Breast epithelium (tissue), 4 donors: ENCODE measurements around the gene TEX52. TPM values are rescaled to one million over a fixed set of nuclear protein-coding genes. Genes with fewer than 3 reads are reported as not detected.

Source experiments
- DNase-seq, 2 donors: peaks; one replicate each; pipeline ENCODE4 v3.0.0-alpha.2; 2019; ENCODE audit warnings: low spot score in 2 of 2
- H3K27ac ChIP-seq, 2 donors: fragments of 200-600 bp; sonication (generic) in 1 of 2; one replicate each; pipeline ENCODE4 v1.5.1; 2016 to 2019; ENCODE audit warnings: mild to moderate bottlenecking in 1 of 2
- H3K27me3 ChIP-seq, 2 donors: fragments of 200-600 bp; sonication (generic) in 1 of 2; one replicate each; pipeline versions ENCODE4 v1.5.1 to v1.6.0; 2017 to 2019; ENCODE audit warnings: control low read depth in 1 of 2, mild to moderate bottlenecking in 1 of 2
- H3K36me3 ChIP-seq: fragments of 200-600 bp; one replicate; pipeline ENCODE4 v1.5.1; 2019
- H3K4me1 ChIP-seq, 2 donors: fragments of 200-600 bp; sonication (generic); one replicate each; pipeline ENCODE4 v1.5.1; 2016 to 2019; ENCODE audit warnings: control low read depth in 1 of 2
- H3K4me3 ChIP-seq, 3 donors: fragments of 200-600 bp; sonication (generic); 1 replicate in 2 of 3; 2 replicates in 1 of 3; pipeline ENCODE4 v1.5.1; 2016 to 2019; ENCODE audit warnings: mild to moderate bottlenecking in 3 of 3, moderate library complexity in 2 of 3
- H3K9me3 ChIP-seq, 2 donors: fragments of 200-600 bp; sonication (generic) in 1 of 2; one replicate each; pipeline ENCODE4 v1.5.1; 2016 to 2019; ENCODE audit warnings: control low read depth in 1 of 2
- CTCF ChIP-seq, 3 donors: fragments of 450-650 bp; IDR thresholded peaks; one replicate each; pipeline ENCODE4 v1.5.1; 2016 to 2017; ENCODE audit warnings: antibody characterized with exemption in 3 of 3, mild to moderate bottlenecking in 3 of 3, moderate library complexity in 3 of 3
- POLR2A ChIP-seq: fragments of 450-650 bp; IDR thresholded peaks from one replicate; pipeline ENCODE4 v1.6.1; 2016; ENCODE audit warnings: antibody characterized with exemption, mild to moderate bottlenecking, moderate library complexity
- POLR2AphosphoS5 ChIP-seq, 3 donors: sonication (generic); formaldehyde crosslinking; IDR thresholded peaks; one replicate each; pipeline ENCODE4 v1.6.1; 2017; ENCODE audit warnings: antibody characterized with exemption in 3 of 3
- intact Hi-C: fragments of 100-400 bp; cut with DNase I; formaldehyde crosslinking; loops from one replicate; pipeline ENCODE4 v1.15.1; 2023; ENCODE audit warnings: low total_unique reads
- total RNA-seq, 3 donors: library from RNA; depleted of rRNA; stranded (reverse); fragments of >200 nt; gene quantifications; one replicate each; pipeline ENCODE4 v1.1.0, GENCODE V29; 2016

Gene TEX52
- total RNA-seq, 3 donors from 2014 or later: not detected

GRCh38 chr12:2855546-2855945 lies 1.3 kb downstream of the TEX52 start:
- Histone ChIP-seq H3K9me3 (no peaks in the 10 kb centered on the region), H3K27me3 (no peaks in the 10 kb centered on the region), H3K36me3 (no peaks in the 10 kb centered on the region), H3K4me3 (no peak overlapping the region), H3K27ac (no peak overlapping the region), H3K4me1 (no peaks in the 10 kb centered on the region)
- intact Hi-C loops: loop anchor here (10.0 kb wide), 1 partner anchor 629 kb away; no protein-coding TSS in a partner anchor
- no peak for DNase-seq
- no peak for TF ChIP-seq POLR2AphosphoS5 (IDR thresholded peaks at IDR 0.05)
- no peak for TF ChIP-seq POLR2A
- no peak for TF ChIP-seq CTCF (IDR thresholded peaks at IDR 0.05)

- DNase-seq: no peak
- no peaks in the 10 kb centered on the region for H3K9me3 ChIP-seq
- TF ChIP-seq POLR2AphosphoS5 (IDR thresholded peaks at IDR 0.05): no peak
- TF ChIP-seq CTCF (IDR thresholded peaks at IDR 0.05): no peak
- no peak for TF ChIP-seq POLR2A
- H3K4me1 ChIP-seq: no peaks in the 10 kb centered on the region
- no peaks in the 10 kb centered on the region for H3K27me3 ChIP-seq
- no peak overlapping the region for H3K27ac ChIP-seq
- intact Hi-C loops: loop anchor here (10.0 kb wide), 1 partner anchor 630 kb away; no protein-coding TSS in a partner anchor
- no peak overlapping the region for H3K4me3 ChIP-seq
- no peaks in the 10 kb centered on the region for H3K36me3 ChIP-seq
These were observed 2.0 kb downstream of the TEX52 start for GRCh38 chr12:2854669-2855453.

GRCh38 chr12:2853626-2854025 lies 3.2 kb downstream of the TEX52 start:
- no peak overlapping the region for H3K27ac ChIP-seq
- H3K36me3 ChIP-seq: no peaks in the 10 kb centered on the region
- TF ChIP-seq POLR2A: no peak
- peak; percentile 31 to 69 (median 66) for TF ChIP-seq CTCF (IDR thresholded peaks at IDR 0.05)
- no peaks in the 10 kb centered on the region for H3K9me3 ChIP-seq
- H3K4me3 ChIP-seq: no peak overlapping the region
- no peaks in the 10 kb centered on the region for H3K4me1 ChIP-seq
- no peaks in the 10 kb centered on the region for H3K27me3 ChIP-seq
- DNase-seq: peak; percentile 45 to 80
- intact Hi-C loops: loop anchor here (10.0 kb wide), 1 partner anchor 631 kb away; no protein-coding TSS in a partner anchor

- H3K36me3 ChIP-seq: no peaks in the 10 kb centered on the region
- H3K4me3 ChIP-seq: no peak overlapping the region
- intact Hi-C loops: loop anchor here (10.0 kb wide), 1 partner anchor 633 kb away; no protein-coding TSS in a partner anchor
- no peaks in the 10 kb centered on the region for H3K4me1 ChIP-seq
- DNase-seq: no peak
- no peak for TF ChIP-seq POLR2AphosphoS5 (IDR thresholded peaks at IDR 0.05)
- no peak for TF ChIP-seq POLR2A
- no peak for TF ChIP-seq CTCF (IDR thresholded peaks at IDR 0.05)
- H3K27me3 ChIP-seq: no peaks in the 10 kb centered on the region
- no peak overlapping the region for H3K27ac ChIP-seq
- H3K9me3 ChIP-seq: no peaks in the 10 kb centered on the region
These were observed 4.9 kb downstream of the TEX52 start for GRCh38 chr12:2851931-2852330.

GRCh38 chr12:2845280-2845679 lies 11.6 kb downstream of the TEX52 start:
- Histone ChIP-seq H3K4me1 (no peaks in the 10 kb centered on the region), H3K36me3 (no peaks in the 10 kb centered on the region), H3K9me3 (no peaks in the 10 kb centered on the region), H3K27ac (peak overlapping the region in 1 of 2 donors; percentile 38), H3K27me3 (no peaks in the 10 kb centered on the region), H3K4me3 (no peak overlapping the region)
- no peak for TF ChIP-seq CTCF (IDR thresholded peaks at IDR 0.05)
- no peak for TF ChIP-seq POLR2AphosphoS5 (IDR thresholded peaks at IDR 0.05)
- TF ChIP-seq POLR2A: no peak
- intact Hi-C loops: no loop called here
- no peak for DNase-seq
